Endodermal cell (in vitro differentiated cells): ENCODE results near the gene FBXO41. TPM values are rescaled to one million over a fixed set of nuclear protein-coding genes. Genes with fewer than 3 reads are reported as not detected.

Source experiments
- DNase-seq: peaks from one replicate; pipeline ENCODE4 v3.0.0-alpha.2; 2017
- H3K27ac ChIP-seq: 2 replicates; pipeline ENCODE4 v1.5.1; 2013; ENCODE audit warnings: mild to moderate bottlenecking, low read depth, low read length, moderate library complexity
- H3K27me3 ChIP-seq: 2 replicates; pipeline ENCODE4 v1.6.1; 2013; ENCODE audit warnings: mild to moderate bottlenecking, low read length, moderate library complexity; ENCODE audit not compliant: insufficient read depth, control insufficient read depth, poor library complexity, severe bottlenecking
- H3K36me3 ChIP-seq: 2 replicates; pipeline ENCODE4 v1.7.0; 2013; ENCODE audit warnings: mild to moderate bottlenecking, low read length, moderate library complexity; ENCODE audit not compliant: control insufficient read depth, insufficient read depth
- H3K4me1 ChIP-seq: one replicate; pipeline ENCODE4 v1.7.0; 2013; ENCODE audit warnings: low read length; ENCODE audit not compliant: control insufficient read depth, insufficient read depth
- H3K4me3 ChIP-seq: 2 replicates; pipeline ENCODE4 v1.5.1; 2013; ENCODE audit warnings: mild to moderate bottlenecking, low read length, moderate library complexity
- H3K9ac ChIP-seq: 2 replicates; pipeline ENCODE4 v1.6.1; 2013; ENCODE audit warnings: mild to moderate bottlenecking, low read length, moderate library complexity; ENCODE audit not compliant: poor library complexity, severe bottlenecking; ENCODE audit errors: extremely low read depth
- H3K9me3 ChIP-seq: 2 replicates; pipeline ENCODE4 v1.6.1; 2013; ENCODE audit warnings: mild to moderate bottlenecking, low read length, moderate library complexity; ENCODE audit not compliant: control insufficient read depth
- H3K27ac Mint-ChIP-seq: 2 replicates; pipeline ENCODE4 v1.8.0; 2020; ENCODE audit warnings: mixed read lengths
- H3K27me3 Mint-ChIP-seq: 2 replicates; pipeline ENCODE4 v1.8.0; 2021; ENCODE audit warnings: mild to moderate bottlenecking, mixed read lengths; ENCODE audit not compliant: insufficient read depth
- H3K36me3 Mint-ChIP-seq: 2 replicates; pipeline ENCODE4 v1.8.0; 2020; ENCODE audit warnings: low read depth, mixed read lengths
- H3K4me1 Mint-ChIP-seq: 2 replicates; pipeline ENCODE4 v1.8.0; 2020; ENCODE audit warnings: mixed read lengths
- H3K4me3 Mint-ChIP-seq: 2 replicates; pipeline ENCODE4 v1.8.0; 2020; ENCODE audit warnings: mild to moderate bottlenecking, moderate library complexity, mixed read lengths
- H3K9me3 Mint-ChIP-seq: 2 replicates; pipeline ENCODE4 v1.8.0; 2020; ENCODE audit warnings: mild to moderate bottlenecking, mixed read lengths
- WGBS, 2 experiments: methylation state at CpG; one replicate each; pipeline versions ENCODE4 v1.1.5 to v1.1.7; 2013; ENCODE audit warnings: missing lambda C conversion rate in 2 of 2, mixed read lengths in 1 of 2; ENCODE audit not compliant: insufficient coverage in 1 of 2, insufficient read length in 1 of 2; 5-methylcytosine and 5-hydroxymethylcytosine counted together
- total RNA-seq, 2 donors: library from RNA; stranded (reverse); fragmentation: NEBNext Ultra II Directional in 1 of 2; extraction: Animal tissue kit (Norgen Biotek cat#: 25700) in 1 of 2; gene quantifications; 2 replicates in 1 of 2; 3 replicates in 1 of 2; pipeline ENCODE4 v1.2.1, GENCODE V29; 2021
- TF ChIP-seq, protein P1 (sequence below): fragments of 200-600 bp; sonication (generic); conservative IDR thresholded peaks from 2 replicates; pipeline ENCODE4 v1.5.0; 2021; ENCODE audit warnings: antibody characterized with exemption, mild to moderate bottlenecking

The FBXO41 gene
- total RNA-seq, 2 donors from 2014 or later = 9.0 to 11.2 TPM

DNA sequence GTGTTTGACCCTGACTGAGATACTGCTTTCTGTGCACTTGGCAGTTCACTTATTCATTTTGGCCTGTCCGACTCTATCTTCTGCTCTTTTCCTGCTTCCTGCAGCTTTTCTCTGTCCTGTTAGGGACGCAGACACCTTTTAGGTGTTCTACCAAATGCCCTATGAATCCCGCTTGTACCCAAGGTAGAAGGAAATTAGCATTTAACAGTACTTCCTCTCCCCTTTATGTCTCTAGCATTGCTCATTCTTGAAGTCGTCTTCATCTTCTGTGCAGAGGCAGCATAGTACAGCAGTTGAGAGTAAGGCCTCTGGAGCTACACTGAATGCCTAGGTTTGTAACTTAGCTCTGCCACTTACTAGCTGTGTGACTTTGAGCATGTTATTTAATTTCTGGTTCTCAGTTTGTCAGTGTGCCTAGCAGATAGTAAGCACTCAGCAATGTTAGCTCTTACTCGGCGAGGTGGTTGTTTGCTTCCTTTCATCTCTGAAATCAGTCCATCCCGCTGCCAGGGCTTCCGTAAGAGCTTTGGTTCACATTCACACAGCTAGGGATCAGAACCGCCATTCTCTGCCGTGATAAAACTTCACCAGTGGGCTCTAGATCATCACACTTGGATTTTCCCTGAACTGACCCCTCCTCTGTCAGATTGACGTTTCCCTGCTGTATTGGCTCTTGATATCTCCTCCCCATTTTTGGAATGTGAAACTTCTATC is 48.8 kb downstream of the FBXO41 start:
- peak overlapping the region; percentile 95 for H3K9ac ChIP-seq
- TF ChIP-seq, protein P1, sequence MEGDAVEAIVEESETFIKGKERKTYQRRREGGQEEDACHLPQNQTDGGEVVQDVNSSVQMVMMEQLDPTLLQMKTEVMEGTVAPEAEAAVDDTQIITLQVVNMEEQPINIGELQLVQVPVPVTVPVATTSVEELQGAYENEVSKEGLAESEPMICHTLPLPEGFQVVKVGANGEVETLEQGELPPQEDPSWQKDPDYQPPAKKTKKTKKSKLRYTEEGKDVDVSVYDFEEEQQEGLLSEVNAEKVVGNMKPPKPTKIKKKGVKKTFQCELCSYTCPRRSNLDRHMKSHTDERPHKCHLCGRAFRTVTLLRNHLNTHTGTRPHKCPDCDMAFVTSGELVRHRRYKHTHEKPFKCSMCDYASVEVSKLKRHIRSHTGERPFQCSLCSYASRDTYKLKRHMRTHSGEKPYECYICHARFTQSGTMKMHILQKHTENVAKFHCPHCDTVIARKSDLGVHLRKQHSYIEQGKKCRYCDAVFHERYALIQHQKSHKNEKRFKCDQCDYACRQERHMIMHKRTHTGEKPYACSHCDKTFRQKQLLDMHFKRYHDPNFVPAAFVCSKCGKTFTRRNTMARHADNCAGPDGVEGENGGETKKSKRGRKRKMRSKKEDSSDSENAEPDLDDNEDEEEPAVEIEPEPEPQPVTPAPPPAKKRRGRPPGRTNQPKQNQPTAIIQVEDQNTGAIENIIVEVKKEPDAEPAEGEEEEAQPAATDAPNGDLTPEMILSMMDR = no peak
- Mint-ChIP-seq H3K36me3 (peaks cover 7% of the 10 kb centered on the region), H3K27ac (peak overlapping the region; percentile 96), H3K27me3 (no peaks in the 10 kb centered on the region), H3K4me3 (peak overlapping the region; percentile 97), H3K4me1 (peaks cover 22% of the 10 kb centered on the region), H3K9me3 (no peaks in the 10 kb centered on the region)
- no peaks in the 10 kb centered on the region for H3K27me3 ChIP-seq
- WGBS, 2 experiments = 76 to 82% methylated on average over 11 of the region's 11 CpGs
- H3K9me3 ChIP-seq = no peaks in the 10 kb centered on the region
- H3K4me3 ChIP-seq = peak overlapping the region; percentile 98
- DNase-seq = peak; percentile 9
- H3K4me1 ChIP-seq = no peaks in the 10 kb centered on the region
- H3K36me3 ChIP-seq = peaks cover 24% of the 10 kb centered on the region
- no peak overlapping the region for H3K27ac ChIP-seq

DNA sequence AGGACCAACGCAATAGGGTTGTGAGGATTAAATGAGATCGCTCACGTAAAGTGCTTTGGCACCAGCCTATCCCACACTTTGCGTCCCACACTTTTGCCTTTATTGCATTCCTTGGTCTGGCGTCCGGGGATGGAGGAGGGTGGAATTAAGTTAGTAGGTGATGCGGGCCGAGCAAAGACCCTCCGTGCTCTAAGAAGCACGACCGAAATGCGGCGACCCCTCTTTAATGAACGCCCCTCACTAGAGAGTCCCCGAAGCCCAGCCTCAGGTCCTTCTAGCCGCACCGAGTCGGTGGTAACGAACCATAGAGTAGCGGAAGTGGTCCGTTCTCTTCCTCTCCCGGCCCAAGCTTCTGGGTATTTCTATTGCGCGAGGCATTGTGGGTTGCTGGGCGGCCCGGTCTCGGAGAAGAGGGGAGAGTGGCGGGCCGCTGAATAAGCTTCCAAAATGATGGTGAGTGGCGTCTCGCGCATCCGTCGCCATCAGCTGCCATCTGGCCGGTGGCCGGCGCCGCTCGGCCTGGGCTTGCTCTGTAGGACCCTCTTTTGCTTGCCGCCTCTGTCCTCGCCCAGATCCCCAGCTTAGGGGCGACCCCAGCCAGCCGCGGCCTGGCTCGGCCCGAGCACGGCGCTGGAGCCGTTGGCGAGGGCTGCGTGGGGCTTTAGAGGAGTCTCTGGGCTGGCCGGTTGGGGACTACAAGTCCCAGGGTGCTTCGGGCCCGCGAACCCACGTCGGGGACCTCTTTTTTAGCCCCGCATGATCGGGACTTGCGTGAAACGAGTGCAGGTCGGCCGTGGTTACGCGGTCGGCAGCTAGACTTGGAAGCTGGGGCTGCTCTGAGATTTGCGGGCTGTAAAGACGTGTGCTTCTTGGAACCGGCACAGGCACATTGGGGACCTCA is 50.1 kb downstream of the FBXO41 start, which contains the start of gene CCT7:
TSS of gene CCT7 (plus strand) at position 377 of the 901 bp plus-strand sequence. CDS start at position 448, 71 bp downstream.
- peak within 1 kb of the TSS; percentile 98 for H3K4me3 ChIP-seq
- no peaks in the 10 kb centered on the region for H3K9me3 ChIP-seq
- H3K4me1 ChIP-seq = no peaks in the 10 kb centered on the region
- Mint-ChIP-seq H3K27ac (peak within 1 kb of the TSS; percentile 96), H3K27me3 (no peaks in the 10 kb centered on the region), H3K36me3 (peaks cover 2% of the 10 kb centered on the region), H3K9me3 (no peaks in the 10 kb centered on the region), H3K4me3 (peak within 1 kb of the TSS; percentile 97), H3K4me1 (peaks cover 22% of the 10 kb centered on the region)
- H3K27ac ChIP-seq = peak within 1 kb of the TSS; percentile 88
- no peaks in the 10 kb centered on the region for H3K27me3 ChIP-seq
- peak; percentile 95 for DNase-seq
- TF ChIP-seq, protein P1 = no peak
- peak within 1 kb of the TSS; percentile 95 for H3K9ac ChIP-seq
- H3K36me3 ChIP-seq = peaks cover 11% of the 10 kb centered on the region
- 0 to 1% methylated on average over 25 to 69 of the region's 69 CpGs for WGBS, 2 experiments

DNA sequence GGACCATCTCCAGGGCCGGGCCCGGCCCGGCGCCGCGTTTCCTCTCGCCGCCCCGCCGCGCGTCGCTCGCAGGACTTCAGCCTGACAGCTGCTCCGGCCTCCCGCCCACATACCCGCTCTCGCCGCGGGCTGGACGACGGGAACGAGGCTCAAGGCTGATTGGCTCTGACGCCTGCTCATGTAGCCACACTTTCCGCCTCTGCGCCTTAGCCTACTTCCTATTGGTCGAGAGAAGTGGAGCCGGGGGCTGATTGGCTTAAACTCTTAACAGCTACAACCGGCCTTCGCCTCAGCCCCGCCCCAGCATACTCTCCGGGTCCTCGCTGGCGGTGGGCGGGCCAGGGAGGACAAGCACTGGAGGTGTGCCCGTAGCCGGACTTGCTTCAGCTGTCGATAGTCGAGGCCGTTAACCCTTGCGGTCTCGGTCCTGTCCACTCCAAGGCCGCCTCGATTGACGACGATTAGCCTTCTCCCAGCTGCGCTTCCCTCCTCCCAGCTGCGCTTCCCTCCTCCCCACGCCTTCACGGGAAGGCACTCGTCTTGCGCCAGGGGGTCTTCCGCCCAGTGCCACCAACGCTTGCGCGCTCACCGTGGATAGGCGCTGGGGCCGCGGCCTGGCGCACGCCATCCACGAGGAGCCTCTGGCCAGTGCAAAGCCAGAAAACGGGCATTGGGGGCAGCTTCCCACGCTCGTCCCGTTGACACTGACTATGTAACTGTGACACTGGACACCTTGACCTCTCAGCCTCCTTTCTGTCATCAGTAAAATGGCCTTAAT is 50.9 kb downstream of the FBXO41 start, which contains the start of gene PRADC1:
TSS of gene PRADC1 (minus strand) at position 86 of the 778 bp plus-strand sequence. CDS start at position 7, 79 bp downstream.
- H3K27me3 Mint-ChIP-seq = no peaks in the 10 kb centered on the region
- Histone ChIP-seq H3K9ac (peak within 1 kb of the TSS; percentile 95), H3K27ac (peak within 1 kb of the TSS; percentile 88), H3K4me1 (no peaks in the 10 kb centered on the region), H3K36me3 (peaks cover 3% of the 10 kb centered on the region), H3K9me3 (no peaks in the 10 kb centered on the region), H3K27me3 (no peaks in the 10 kb centered on the region), H3K4me3 (peak within 1 kb of the TSS; percentile 98)
- WGBS, 2 experiments = 0% methylated on average over 33 to 67 of the region's 67 CpGs
- H3K4me1 Mint-ChIP-seq = peaks cover 22% of the 10 kb centered on the region
- no peaks in the 10 kb centered on the region for H3K36me3 Mint-ChIP-seq
- peak within 1 kb of the TSS; percentile 97 for H3K4me3 Mint-ChIP-seq
- TF ChIP-seq, protein P1 = no peak
- DNase-seq = peak; percentile 100
- peak within 1 kb of the TSS; percentile 96 for H3K27ac Mint-ChIP-seq
- no peaks in the 10 kb centered on the region for H3K9me3 Mint-ChIP-seq
